IMR-90 (cell line): ENCODE data around the gene ABR. TPM values are rescaled to one million over a fixed set of nuclear protein-coding genes. Genes with fewer than 3 reads are reported as not detected.

Experiments used
- ATAC-seq: fragments of 200-7000 bp; cut with Tn5 transposase; 2 replicates; pipeline ENCODE4 v1.9.1; 2020; ENCODE audit warnings: low read depth, mild to moderate bottlenecking, moderate library complexity
- BruUV-seq: library from RNA; stranded (reverse); fragments of 400-500 nt; replicated peaks from 2 replicates; lab custom pipeline; 2021; lab: Mats Ljungman, UMichigan
- CTCF ChIA-PET: fragments of 300-600 bp; formaldehyde crosslinking; extraction: SDS; loops from one replicate; lab custom pipeline; 2021; ENCODE audit warnings: antibody characterized with exemption; lab: Yijun Ruan, JAX
- POLR2A ChIA-PET: fragments of 300-600 bp; sonication (Branson Sonifier 250); formaldehyde crosslinking; loops from one replicate; lab custom pipeline; 2022; ENCODE audit warnings: antibody characterized with exemption; ENCODE audit not compliant: unreplicated experiment; lab: Charles Lee
- DNase-seq: peaks from one replicate; pipeline ENCODE4 v3.0.0; 2013
- H2AFZ ChIP-seq: replicated peaks from 2 replicates; pipeline ENCODE3; 2013; ENCODE audit warnings: low read length, mild to moderate bottlenecking; ENCODE audit not compliant: poor library complexity
- H2AK5ac ChIP-seq: 2 replicates; pipeline ENCODE4 v1.6.1; 2013; ENCODE audit warnings: low read depth, low read length, inconsistent platforms
- H2AK9ac ChIP-seq: replicated peaks from 2 replicates; pipeline ENCODE3; 2013; ENCODE audit warnings: mild to moderate bottlenecking, low read depth, low read length, moderate library complexity; ENCODE audit not compliant: poor library complexity
- H2BK120ac ChIP-seq: 2 replicates; pipeline ENCODE4 v1.6.1; 2013; ENCODE audit warnings: low read depth, low read length, inconsistent platforms
- H2BK15ac ChIP-seq: 3 replicates; pipeline ENCODE4 v1.6.1; 2013; ENCODE audit warnings: low read depth, low read length, inconsistent platforms
- H2BK20ac ChIP-seq: 2 replicates; pipeline ENCODE4 v1.6.1; 2013; ENCODE audit warnings: low read depth, mild to moderate bottlenecking, inconsistent platforms, low read length, moderate library complexity
- H2BK5ac ChIP-seq: 2 replicates; pipeline ENCODE4 v1.6.1; 2013; ENCODE audit warnings: mild to moderate bottlenecking, low read depth, low read length, inconsistent platforms; ENCODE audit not compliant: poor library complexity, severe bottlenecking
- H3K14ac ChIP-seq: replicated peaks from 2 replicates; pipeline ENCODE4 v1.6.1; 2013; ENCODE audit warnings: low read depth, low read length, inconsistent platforms
- H3K18ac ChIP-seq: 2 replicates; pipeline ENCODE4 v1.6.1; 2013; ENCODE audit warnings: low read depth, low read length, control low read depth
- H3K23ac ChIP-seq: 2 replicates; pipeline ENCODE4 v1.6.1; 2013; ENCODE audit warnings: low read depth, low read length, inconsistent platforms
- H3K27ac ChIP-seq: 2 replicates; pipeline ENCODE4 v1.5.1; 2013; ENCODE audit warnings: mild to moderate bottlenecking, control low read depth, low read length; ENCODE audit not compliant: insufficient read depth
- H3K27me3 ChIP-seq: 2 replicates; pipeline ENCODE4 v1.6.1; 2013; ENCODE audit warnings: low read length; ENCODE audit not compliant: control insufficient read depth, insufficient read depth
- H3K36me3 ChIP-seq: 2 replicates; pipeline ENCODE4 v1.6.1; 2013; ENCODE audit warnings: low read length, mixed read lengths; ENCODE audit not compliant: control insufficient read depth, insufficient read depth
- H3K4ac ChIP-seq: 2 replicates; pipeline ENCODE4 v1.6.1; 2013; ENCODE audit warnings: low read depth, low read length, inconsistent platforms
- H3K4me1 ChIP-seq: 2 replicates; pipeline ENCODE4 v1.6.1; 2013; ENCODE audit warnings: low read length, mixed read lengths; ENCODE audit not compliant: control insufficient read depth, insufficient read depth
- H3K4me2 ChIP-seq: 2 replicates; pipeline ENCODE4 v1.6.1; 2013; ENCODE audit warnings: low read depth, mild to moderate bottlenecking, control low read depth, low read length, moderate library complexity
- H3K4me3 ChIP-seq: 2 replicates; pipeline ENCODE4 v1.5.1; 2013; ENCODE audit warnings: low read depth, mild to moderate bottlenecking, control low read depth, low read length, moderate library complexity; ENCODE audit not compliant: insufficient read depth
- H3K56ac ChIP-seq: 2 replicates; pipeline ENCODE4 v1.6.1; 2013; ENCODE audit warnings: low read length, inconsistent platforms; ENCODE audit not compliant: insufficient read depth; ENCODE audit errors: extremely low read depth
- H3K79me1 ChIP-seq, 2 experiments: 2 replicates each; pipeline ENCODE4 v1.6.1; 2013; ENCODE audit warnings: low read length in 2 of 2, inconsistent platforms in 1 of 2, low read depth in 1 of 2
- H3K9ac ChIP-seq: 2 replicates; pipeline ENCODE4 v1.6.1; 2013; ENCODE audit warnings: low read depth, low read length, control low read depth
- H3K9me1 ChIP-seq: 2 replicates; pipeline ENCODE4 v1.6.1; 2013; ENCODE audit warnings: low read length, inconsistent platforms; ENCODE audit not compliant: insufficient read depth
- H3K9me3 ChIP-seq: 2 replicates; pipeline ENCODE4 v1.6.1; 2013; ENCODE audit warnings: low read length; ENCODE audit not compliant: control insufficient read depth, insufficient read depth
- H4K20me1 ChIP-seq: 2 replicates; pipeline ENCODE4 v1.6.1; 2013; ENCODE audit warnings: low read length, inconsistent platforms; ENCODE audit not compliant: insufficient read depth
- H4K5ac ChIP-seq: 2 replicates; pipeline ENCODE4 v1.6.1; 2013; ENCODE audit warnings: mild to moderate bottlenecking, low read depth, low read length, control low read depth
- H4K8ac ChIP-seq, 2 experiments: 2 replicates each; pipeline ENCODE4 v1.6.1; 2013; ENCODE audit warnings: low read depth in 2 of 2, low read length in 2 of 2, control low read depth in 1 of 2, inconsistent platforms in 1 of 2
- H4K91ac ChIP-seq: 2 replicates; pipeline ENCODE4 v1.6.1; 2013; ENCODE audit warnings: low read depth, low read length, inconsistent platforms; ENCODE audit not compliant: insufficient read depth
- CHD1 ChIP-seq: IDR thresholded peaks from 2 replicates; pipeline ENCODE4 v1.6.1; 2012; ENCODE audit warnings: low read depth, low read length, improper control_type of control experiment
- MAFK ChIP-seq: IDR thresholded peaks from 2 replicates; pipeline ENCODE4 v1.6.1; 2012; ENCODE audit warnings: low read depth, low read length, improper control_type of control experiment
- POLR2A ChIP-seq: IDR thresholded peaks from 2 replicates; pipeline ENCODE4 v1.6.1; 2012; ENCODE audit warnings: mild to moderate bottlenecking, low read depth, low read length
- RCOR1 ChIP-seq: IDR thresholded peaks from 2 replicates; pipeline ENCODE4 v1.6.1; 2012; ENCODE audit warnings: mild to moderate bottlenecking, low read length, improper control_type of control experiment; ENCODE audit not compliant: insufficient replicate concordance
- WGBS, 2 experiments: methylation state at CpG; one replicate each; pipeline versions ENCODE4 v1.1.5 to v1.1.7; 2013; ENCODE audit warnings: missing lambda C conversion rate in 2 of 2; ENCODE audit not compliant: insufficient read length in 1 of 2; ENCODE audit errors: extremely low coverage in 2 of 2; 5-methylcytosine and 5-hydroxymethylcytosine counted together
- dilution Hi-C: fragments of 300-500 bp; cut with HindIII; formaldehyde crosslinking; loops from one replicate; pipeline ENCODE4 v1.14.3; 2018; ENCODE audit warnings: low sequenced_read_pairs; ENCODE audit not compliant: unreplicated experiment
- in situ Hi-C: fragments of 300-500 bp; cut with MboI; formaldehyde crosslinking; loops from 3 replicates; pipeline ENCODE4 v1.14.3; 2019; ENCODE audit warnings: low sequenced_read_pairs, inconsistent platforms, mixed read lengths
- intact Hi-C: fragments of 100-400 bp; cut with micrococcal nuclease; formaldehyde crosslinking; loops from 2 replicates; pipeline ENCODE4 v1.10.0; 2022
- polyA plus RNA-seq, 3 experiments: library from polyadenylated mRNA; depleted of rRNA; stranded (reverse); fragments of >200 nt; gene quantifications; 2 replicates each; pipeline ENCODE4 v1.2.3, GENCODE V29; 2012; ENCODE audit warnings: low replicate concordance in 1 of 3
- total RNA-seq: library from RNA; depleted of rRNA; stranded (reverse); fragments of >200 nt; gene quantifications from 2 replicates; pipeline ENCODE4 v1.2.3, GENCODE V29; 2012

The ABR gene
- total and polyA plus RNA-seq, 2 of the 4 experiments (the other 2 are of a cell fraction): 28.3 to 79.7 TPM

- TF ChIP-seq RCOR1 (no peak), POLR2A (no peak), MAFK (no peak)
Observed at GRCh38 chr17:1203111-1203966, 23.6 kb upstream of the ABR start (continued).

DNA sequence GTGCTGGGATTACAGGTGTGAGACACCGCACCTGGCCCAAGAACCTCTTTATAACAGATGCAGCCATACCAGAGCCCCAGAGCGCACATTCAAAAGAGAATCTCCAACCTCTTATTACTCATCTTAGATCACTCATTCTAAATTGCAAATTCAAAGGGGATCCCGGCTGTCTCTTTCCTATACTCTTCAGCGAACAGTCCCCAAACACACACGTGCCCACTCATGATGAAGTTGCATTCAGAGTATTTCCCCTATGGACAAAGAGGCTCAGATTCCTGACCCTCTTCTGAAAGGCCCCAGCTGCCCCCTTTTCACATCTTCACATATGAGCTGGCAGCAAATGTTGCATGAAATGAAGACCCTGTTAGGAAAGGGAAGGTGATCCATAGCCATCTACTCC, 22.5 kb upstream of the ABR start:
- Histone ChIP-seq H3K4me3 (no peak overlapping the region), H3K4me1 (peaks cover 3% of the 10 kb centered on the region; the same call in 1 of the 2 replicates), H2BK120ac (no peak overlapping the region), H3K9me1 (no peaks in the 10 kb centered on the region), H2BK5ac (no peak overlapping the region), H3K4ac (no peak overlapping the region), H3K14ac (no peak overlapping the region), H3K27ac (no peak overlapping the region), H2BK20ac (no peak overlapping the region), H3K4me2 (no peak overlapping the region), H2AFZ (no peak overlapping the region), H3K9me3 (no peaks in the 10 kb centered on the region), H3K27me3 (peaks cover 6% of the 10 kb centered on the region), H3K56ac (no peak overlapping the region), H3K23ac (no peak overlapping the region), H2BK15ac (no peak overlapping the region), H3K79me1 (no peaks in the 10 kb centered on the region), H2AK9ac (no peak overlapping the region), H3K36me3 (no peaks in the 10 kb centered on the region), H4K8ac (no peak overlapping the region), H4K20me1 (no peaks in the 10 kb centered on the region), H2AK5ac (no peak overlapping the region), H3K18ac (no peak overlapping the region), H4K5ac (no peak overlapping the region), H3K9ac (no peak overlapping the region), H4K91ac (no peak overlapping the region)
- BruUV-seq: no TSS peak
- ChIA-PET POLR2A (interaction anchor here (0.6 kb wide), 1 partner anchor 231 kb away, joined by 4 read pairs; no protein-coding TSS in a partner anchor), CTCF (no interaction called here)
- in situ Hi-C loops (no loop called here), dilution Hi-C loops (no loop called here), intact Hi-C loops (loop anchor here (5.0 kb wide), 1 partner anchor 130 kb away; no protein-coding TSS in a partner anchor)
- no peak for DNase-seq
- no peak for ATAC-seq
- 100% methylated on average over 1 of the region's 5 CpGs; no CpG with 5 or more reads in 1 of the 2 experiments for WGBS, 2 experiments
- TF ChIP-seq CHD1: no peak
